ENCODE data around the gene STPG3.

Gene STPG3

GRCh38 chr9:137302449-137303150, 51.5 kb downstream of the STPG3 start:
- peak; percentile 11 for TF ChIP-seq CTCF (IDR thresholded peaks at IDR 0.05)

More at GRCh38 chr9:137302449-137303150, 51.5 kb downstream of the STPG3 start:
- H3K36me3 ChIP-seq = no peaks in the 10 kb centered on the region
- H3K27ac ChIP-seq = no peak overlapping the region
- H3K4me1 ChIP-seq (ENCODE audit: control insufficient read depth in 1 of 2, insufficient read depth in 1 of 2, low read depth in 1 of 2, low read length in 1 of 2) = peaks cover 11 to 24% of the 10 kb centered on the region in 2 experiments
- peak overlapping the region; percentile 23 to 36 for H3K4me3 ChIP-seq (ENCODE audit: low read depth in 1 of 2, low read length in 1 of 2)
- H3K9me3 ChIP-seq = no peaks in the 10 kb centered on the region
- peaks cover 98% of the 10 kb centered on the region for H3K27me3 ChIP-seq

All from neutrophil (primary cell).